ENCODE data around the gene ADCY7. TPM values are rescaled to one million over a fixed set of nuclear protein-coding genes. Genes with fewer than 3 reads are reported as not detected.

The ADCY7 gene
- total and polyA plus RNA-seq, 9 of the 15 experiments (the other 6 are each of a cell fraction or from before 2014, with no cell fraction given) = 2.3 to 108 (median 28.6) TPM

- no peak for TF ChIP-seq TSHZ1 (CRISPR knock-in tag; IDR thresholded peaks at IDR 0.05)
- peak; percentile 64 for TF ChIP-seq ETV1 (tag; conservative IDR thresholded peaks at IDR 0.05; ENCODE audit: low read depth)
- no peak for TF ChIP-seq ZNF282 (CRISPR knock-in tag; IDR thresholded peaks at IDR 0.05)
- TF ChIP-seq HNRNPLL (IDR thresholded peaks at IDR 0.05; ENCODE audit: low read depth, low read length, poor library complexity, severe bottlenecking) = peak; percentile 65
- no peak for TF ChIP-seq ZNF436 (CRISPR knock-in tag; IDR thresholded peaks at IDR 0.05)
- no peak for TF ChIP-seq NR2C1 (IDR thresholded peaks at IDR 0.05)
- no peak for TF ChIP-seq NR2C1 (tag; IDR thresholded peaks at IDR 0.05)
- TF ChIP-seq HSF4 (CRISPR knock-in tag; IDR thresholded peaks at IDR 0.05; ENCODE audit: borderline replicate concordance) = no peak
- no peak for TF ChIP-seq HNRNPH1 (optimal IDR thresholded peaks at IDR 0.05; ENCODE audit: low read depth, low read length)
- no peak for TF ChIP-seq HNRNPK (IDR thresholded peaks at IDR 0.05; ENCODE audit: low read depth, low read length, poor library complexity, severe bottlenecking)
- TF ChIP-seq XRCC4 (IDR thresholded peaks at IDR 0.05; ENCODE audit: extremely low read depth, insufficient read depth, insufficient read length) = no peak
- no peak for TF ChIP-seq RFX5 (IDR thresholded peaks at IDR 0.05; ENCODE audit: low read depth, low read length)
- TF ChIP-seq ZNF77 (CRISPR knock-in tag; IDR thresholded peaks at IDR 0.05) = no peak
- TF ChIP-seq ZNF224 (CRISPR knock-in tag; IDR thresholded peaks at IDR 0.05) = no peak
- no peak for TF ChIP-seq U2AF1 (optimal IDR thresholded peaks at IDR 0.05; ENCODE audit: low read depth, low read length)
- TF ChIP-seq PHB (CRISPR knock-in tag; IDR thresholded peaks at IDR 0.05) = no peak
- no peak for TF ChIP-seq MECOM (CRISPR knock-in tag; IDR thresholded peaks at IDR 0.05)
- no peak for TF ChIP-seq ZNF586 (CRISPR knock-in tag; conservative IDR thresholded peaks at IDR 0.05)
- TF ChIP-seq DPF2 (IDR thresholded peaks at IDR 0.05) = peak; percentile 81
- TF ChIP-seq SIN3B (IDR thresholded peaks at IDR 0.05; ENCODE audit: low read depth) = no peak
- TF ChIP-seq TCFL5 (CRISPR knock-in tag; conservative IDR thresholded peaks at IDR 0.05) = no peak
- TF ChIP-seq ZNF311 (CRISPR knock-in tag; IDR thresholded peaks at IDR 0.05) = no peak
- TF ChIP-seq CHD4 (IDR thresholded peaks at IDR 0.05; ENCODE audit: insufficient read depth, insufficient replicate concordance, low read depth, low read length, poor library complexity, severe bottlenecking) = no peak
- no peak for TF ChIP-seq MCM3 (IDR thresholded peaks at IDR 0.05)
- TF ChIP-seq ZNF696 (CRISPR knock-in tag; conservative IDR thresholded peaks at IDR 0.05) = no peak
- TF ChIP-seq ATF2 (CRISPR knock-in tag; IDR thresholded peaks at IDR 0.05) = no peak
- peak; percentile 5 for TF ChIP-seq DACH1 (IDR thresholded peaks at IDR 0.05; ENCODE audit: partially characterized antibody)
Measured at GRCh38 chr16:50266337-50267091, at the start of gene ADCY7 (continued).
